Smooth muscle cell (in vitro differentiated cells): ENCODE measurements around the gene ABHD17C. TPM values are rescaled to one million over a fixed set of nuclear protein-coding genes. Genes with fewer than 3 reads are reported as not detected.
A peak's percentile ranks its signal among the peaks of the same experiment; 100 is the strongest.

ENCODE experiments used
- DNase-seq: peaks from one replicate; lab custom pipeline; 2025; ENCODE audit not compliant: unreplicated experiment; lab: John Stamatoyannopoulos, UW
- H2AFZ ChIP-seq: fragments of 200-600 bp; sonication (generic); 2 replicates; pipeline ENCODE4 v1.6.0; 2016; ENCODE audit warnings: antibody characterized with exemption, low read depth, mild to moderate bottlenecking
- H3F3A ChIP-seq: fragments of 200-600 bp; sonication (generic); 2 replicates; pipeline ENCODE4 v1.6.0; 2017; ENCODE audit warnings: antibody characterized with exemption, low read depth
- H3K27ac ChIP-seq: fragments of 200-600 bp; sonication (generic); 2 replicates; pipeline ENCODE4 v1.5.1; 2016; ENCODE audit warnings: low read depth, mild to moderate bottlenecking
- H3K27me3 ChIP-seq: fragments of 200-600 bp; sonication (generic); 2 replicates; pipeline ENCODE4 v1.6.1; 2016; ENCODE audit warnings: low read depth, mild to moderate bottlenecking
- H3K36me3 ChIP-seq: fragments of 200-600 bp; sonication (generic); 2 replicates; pipeline ENCODE4 v1.5.1; 2016; ENCODE audit warnings: low read depth
- H3K4me1 ChIP-seq: fragments of 200-600 bp; sonication (generic); 2 replicates; pipeline ENCODE4 v1.5.1; 2016; ENCODE audit warnings: low read depth
- H3K4me2 ChIP-seq: fragments of 200-600 bp; sonication (generic); 2 replicates; pipeline ENCODE4 v1.6.0; 2016; ENCODE audit warnings: mild to moderate bottlenecking
- H3K4me3 ChIP-seq: fragments of 200-600 bp; sonication (generic); 2 replicates; pipeline ENCODE4 v1.5.1; 2016; ENCODE audit warnings: mild to moderate bottlenecking
- H3K79me2 ChIP-seq: fragments of 200-600 bp; sonication (generic); 2 replicates; pipeline ENCODE4 v1.6.0; 2016; ENCODE audit warnings: low read depth, mild to moderate bottlenecking
- H3K9ac ChIP-seq: fragments of 200-600 bp; sonication (generic); 2 replicates; pipeline ENCODE4 v1.6.0; 2016; ENCODE audit warnings: low read depth
- H3K9me3 ChIP-seq: fragments of 200-600 bp; sonication (generic); replicated peaks from 2 replicates; pipeline ENCODE4 v1.5.1; 2016; ENCODE audit warnings: low read depth
- H4K20me1 ChIP-seq: fragments of 200-600 bp; sonication (generic); 2 replicates; pipeline ENCODE4 v1.6.0; 2016; ENCODE audit warnings: low read depth
- CTCF ChIP-seq: fragments of 200-600 bp; sonication (generic); IDR thresholded peaks from 2 replicates; pipeline ENCODE4 v1.5.1; 2017; ENCODE audit warnings: borderline replicate concordance, mild to moderate bottlenecking, antibody characterized with exemption; ENCODE audit not compliant: insufficient read depth, poor library complexity, severe bottlenecking
- WGBS: methylation state at CpG from one replicate; pipeline ENCODE4 v1.1.7; 2016; ENCODE audit warnings: low lambda C conversion rate; 5-methylcytosine and 5-hydroxymethylcytosine counted together
- polyA plus RNA-seq: library from polyadenylated mRNA; unstranded; fragments of >200 nt; fragmentation: Nextera tagmentation; extraction: Ambion mirVana; gene quantifications from 2 replicates; pipeline ENCODE4 v1.2.1, GENCODE V29; 2016
- total RNA-seq: library from RNA; depleted of rRNA; stranded (reverse); fragments of >200 nt; gene quantifications from 2 replicates; pipeline ENCODE4 v1.2.3, GENCODE V29; 2014

Gene ABHD17C
- total and polyA plus RNA-seq, 2 experiments from 2014 or later, result 3.1 to 4.1 TPM

- no peaks in the 10 kb centered on the region for H3K9me3 ChIP-seq
- 96% methylated on average over 4 of the region's 4 CpGs for WGBS
- H3K4me3 ChIP-seq, result no peak overlapping the region
- peaks cover 18% of the 10 kb centered on the region for H3K4me1 ChIP-seq
- H3K9ac ChIP-seq, result no peak overlapping the region
- H3K36me3 ChIP-seq, result no peaks in the 10 kb centered on the region
- peaks cover under 1% of the 10 kb centered on the region for H4K20me1 ChIP-seq
- H3K27ac ChIP-seq, result no peak overlapping the region
- TF ChIP-seq CTCF, result no peak
- H2AFZ ChIP-seq, result no peak overlapping the region
- H3K27me3 ChIP-seq, result no peaks in the 10 kb centered on the region
- H3K4me2 ChIP-seq, result no peak overlapping the region
- H3K79me2 ChIP-seq, result no peaks in the 10 kb centered on the region
- no peak for DNase-seq
- peaks cover 4% of the 10 kb centered on the region for H3F3A ChIP-seq
Measured at GRCh38 chr15:80742081-80742480, 47.0 kb downstream of the ABHD17C start.

- H3K27me3 ChIP-seq, result no peaks in the 10 kb centered on the region
- peaks cover 10% of the 10 kb centered on the region for H4K20me1 ChIP-seq
- TF ChIP-seq CTCF, result no peak
- DNase-seq, result no peak
- 77% methylated on average over 11 of the region's 11 CpGs for WGBS
- no peaks in the 10 kb centered on the region for H3K79me2 ChIP-seq
- no peak overlapping the region for H2AFZ ChIP-seq
- H3K4me3 ChIP-seq, result no peak overlapping the region
- no peak overlapping the region for H3K27ac ChIP-seq
- H3K4me1 ChIP-seq, result peaks cover 18% of the 10 kb centered on the region
- H3K9me3 ChIP-seq, result no peaks in the 10 kb centered on the region
- H3K4me2 ChIP-seq, result no peak overlapping the region
- peaks cover 4% of the 10 kb centered on the region for H3F3A ChIP-seq
- H3K36me3 ChIP-seq, result no peaks in the 10 kb centered on the region
- H3K9ac ChIP-seq, result no peak overlapping the region
Measured at GRCh38 chr15:80743189-80743833, 48.2 kb downstream of the ABHD17C start.

- Histone ChIP-seq H3K4me1 (peaks cover 18% of the 10 kb centered on the region), H2AFZ (no peak overlapping the region), H3K9ac (no peak overlapping the region), H3K36me3 (no peaks in the 10 kb centered on the region), H3K27me3 (no peaks in the 10 kb centered on the region), H3F3A (peaks cover 4% of the 10 kb centered on the region), H3K9me3 (no peaks in the 10 kb centered on the region), H3K4me2 (peak overlapping the region; percentile 23), H3K79me2 (no peaks in the 10 kb centered on the region), H4K20me1 (peaks cover 13% of the 10 kb centered on the region), H3K27ac (peak overlapping the region; percentile 62), H3K4me3 (no peak overlapping the region)
- 77% methylated on average over 6 of the region's 6 CpGs for WGBS
- TF ChIP-seq CTCF, result no peak
- no peak for DNase-seq
Measured at GRCh38 chr15:80744415-80744814, 49.3 kb downstream of the ABHD17C start.

GRCh38 chr15:80744826-80745225, 49.7 kb downstream of the ABHD17C start:
- Histone ChIP-seq H2AFZ (no peak overlapping the region), H3K4me3 (no peak overlapping the region), H3K4me1 (peaks cover 18% of the 10 kb centered on the region), H3K27ac (peak overlapping the region; percentile 62), H3K9ac (no peak overlapping the region), H3K27me3 (no peaks in the 10 kb centered on the region), H3K9me3 (no peaks in the 10 kb centered on the region), H4K20me1 (peaks cover 13% of the 10 kb centered on the region), H3K4me2 (peak overlapping the region; percentile 23), H3K36me3 (no peaks in the 10 kb centered on the region), H3F3A (peaks cover 4% of the 10 kb centered on the region), H3K79me2 (no peaks in the 10 kb centered on the region)
- 15% methylated on average over 1 of the region's 1 CpG for WGBS
- TF ChIP-seq CTCF, result no peak
- no peak for DNase-seq
